T-helper 1 cell treated with Interleukin-12 subunit alpha and Interleukin-12 subunit beta and Interleukin-4 antibody, amounts not matched to agents 30 μg/mL and 1 μg/mL, for 36 hours (primary cell): ENCODE results near the gene CSHL1.
"Not testable (repeated sequence)": the region's sequence is repeated elsewhere in the genome, so short reads cannot be mapped to it uniquely, and the experiment has no call there.

Experiments
- H3K27ac Mint-ChIP-seq: one replicate; pipeline ENCODE4 v1.8.0; 2021; ENCODE audit warnings: mild to moderate bottlenecking, mixed read lengths
- H3K27me3 Mint-ChIP-seq: one replicate; pipeline ENCODE4 v1.8.0; 2021; ENCODE audit warnings: low read depth, mixed read lengths
- H3K36me3 Mint-ChIP-seq: one replicate; pipeline ENCODE4 v1.8.0; 2021; ENCODE audit warnings: low read depth, mixed read lengths
- H3K4me1 Mint-ChIP-seq: one replicate; pipeline ENCODE4 v1.8.0; 2021; ENCODE audit warnings: low read depth, mixed read lengths
- H3K4me3 Mint-ChIP-seq: one replicate; pipeline ENCODE4 v1.8.0; 2021; ENCODE audit warnings: mild to moderate bottlenecking, moderate library complexity, mixed read lengths
- H3K9me3 Mint-ChIP-seq: one replicate; pipeline ENCODE4 v1.8.0; 2021; ENCODE audit warnings: mixed read lengths

Gene CSHL1

GRCh38 chr17:63931981-63932561 lies 21.0 kb upstream of the CSHL1 start, which contains the start of gene CD79B:
Gene CD79B (minus strand): TSS chr17:63932331. CDS start chr17:63932261, 70 bp downstream.
- Mint-ChIP-seq H3K9me3 (no peaks in the 10 kb centered on the region), H3K4me1 (peaks cover 12% of the 10 kb centered on the region), H3K27me3 (peaks cover 4% of the 10 kb centered on the region), H3K4me3 (peak within 1 kb of the TSS; percentile 94), H3K27ac (peak within 1 kb of the TSS; percentile 91), H3K36me3 (peaks cover 12% of the 10 kb centered on the region)

GRCh38 chr17:63930951-63931575 lies 20.0 kb upstream of the CSHL1 start:
- H3K36me3 Mint-ChIP-seq = peaks cover 12% of the 10 kb centered on the region
- no peaks in the 10 kb centered on the region for H3K9me3 Mint-ChIP-seq
- H3K4me1 Mint-ChIP-seq = peaks cover 12% of the 10 kb centered on the region
- H3K4me3 Mint-ChIP-seq = peak overlapping the region; percentile 94
- H3K27me3 Mint-ChIP-seq = peaks cover 2% of the 10 kb centered on the region
- peak overlapping the region; percentile 81 for H3K27ac Mint-ChIP-seq

GRCh38 chr17:63929860-63930766 lies 19.1 kb upstream of the CSHL1 start:
- Mint-ChIP-seq H3K27ac (peak overlapping the region; percentile 81), H3K4me3 (peak overlapping the region; percentile 94), H3K27me3 (no peaks in the 10 kb centered on the region), H3K36me3 (peaks cover 12% of the 10 kb centered on the region), H3K9me3 (no peaks in the 10 kb centered on the region), H3K4me1 (peaks cover 12% of the 10 kb centered on the region)

GRCh38 chr17:63928966-63929695 lies 18.1 kb upstream of the CSHL1 start:
- Mint-ChIP-seq H3K27ac (peak overlapping the region; percentile 68), H3K9me3 (no peaks in the 10 kb centered on the region), H3K4me3 (no peak overlapping the region), H3K36me3 (peaks cover 12% of the 10 kb centered on the region), H3K4me1 (peaks cover 12% of the 10 kb centered on the region), H3K27me3 (no peaks in the 10 kb centered on the region)

GRCh38 chr17:63928172-63928666 lies 17.2 kb upstream of the CSHL1 start:
- no peak overlapping the region for H3K4me3 Mint-ChIP-seq
- H3K4me1 Mint-ChIP-seq = peaks cover 12% of the 10 kb centered on the region
- H3K36me3 Mint-ChIP-seq = peaks cover 12% of the 10 kb centered on the region
- no peaks in the 10 kb centered on the region for H3K9me3 Mint-ChIP-seq
- H3K27me3 Mint-ChIP-seq = no peaks in the 10 kb centered on the region
- no peak overlapping the region for H3K27ac Mint-ChIP-seq

- H3K4me1 Mint-ChIP-seq = peaks cover 12% of the 10 kb centered on the region
- no peak overlapping the region for H3K4me3 Mint-ChIP-seq
- H3K27ac Mint-ChIP-seq = no peak overlapping the region
- no peaks in the 10 kb centered on the region for H3K9me3 Mint-ChIP-seq
- peaks cover 12% of the 10 kb centered on the region for H3K36me3 Mint-ChIP-seq
- no peaks in the 10 kb centered on the region for H3K27me3 Mint-ChIP-seq
Measured at GRCh38 chr17:63927464-63928171, 16.6 kb upstream of the CSHL1 start.

- Mint-ChIP-seq H3K27ac (no peak overlapping the region), H3K9me3 (no peaks in the 10 kb centered on the region), H3K4me3 (no peak overlapping the region), H3K4me1 (peaks cover 5% of the 10 kb centered on the region), H3K27me3 (no peaks in the 10 kb centered on the region), H3K36me3 (peaks cover 12% of the 10 kb centered on the region)
Measured at GRCh38 chr17:63926164-63926563, 15.1 kb upstream of the CSHL1 start.

- Mint-ChIP-seq H3K9me3 (no peaks in the 10 kb centered on the region), H3K27me3 (no peaks in the 10 kb centered on the region), H3K27ac (no peak overlapping the region), H3K4me1 (peaks cover under 1% of the 10 kb centered on the region), H3K4me3 (no peak overlapping the region), H3K36me3 (peaks cover 9% of the 10 kb centered on the region)
Measured at GRCh38 chr17:63925615-63926014, 14.6 kb upstream of the CSHL1 start.

- H3K4me3 Mint-ChIP-seq, H3K9me3 Mint-ChIP-seq, H3K27me3 Mint-ChIP-seq, H3K4me1 Mint-ChIP-seq, H3K27ac Mint-ChIP-seq, H3K36me3 Mint-ChIP-seq: not testable (repeated sequence)
Measured at GRCh38 chr17:63922402-63922801, 11.3 kb upstream of the CSHL1 start.

- H3K27me3 Mint-ChIP-seq = peaks cover 12% of the 10 kb centered on the region
- H3K4me3 Mint-ChIP-seq, H3K27ac Mint-ChIP-seq, H3K36me3 Mint-ChIP-seq, H3K9me3 Mint-ChIP-seq: not testable (repeated sequence)
- H3K4me1 Mint-ChIP-seq = peaks cover 11% of the 10 kb centered on the region
Measured at GRCh38 chr17:63920779-63921178, 9.7 kb upstream of the CSHL1 start.

GRCh38 chr17:63920050-63920449 lies 9.0 kb upstream of the CSHL1 start:
- not testable (repeated sequence) for H3K4me3 Mint-ChIP-seq, H3K9me3 Mint-ChIP-seq, H3K36me3 Mint-ChIP-seq, H3K27ac Mint-ChIP-seq
- Mint-ChIP-seq H3K27me3 (peaks cover 16% of the 10 kb centered on the region), H3K4me1 (peaks cover 11% of the 10 kb centered on the region)

GRCh38 chr17:63919311-63919723 lies 8.3 kb upstream of the CSHL1 start:
- H3K9me3 Mint-ChIP-seq = no peaks in the 10 kb centered on the region
- H3K4me1 Mint-ChIP-seq = peaks cover 11% of the 10 kb centered on the region
- no peaks in the 10 kb centered on the region for H3K36me3 Mint-ChIP-seq
- no peak overlapping the region for H3K4me3 Mint-ChIP-seq
- no peak overlapping the region for H3K27ac Mint-ChIP-seq
- peaks cover 16% of the 10 kb centered on the region for H3K27me3 Mint-ChIP-seq

- Mint-ChIP-seq H3K27me3 (peaks cover 16% of the 10 kb centered on the region), H3K4me1 (peaks cover 11% of the 10 kb centered on the region)
- H3K9me3 Mint-ChIP-seq, H3K36me3 Mint-ChIP-seq, H3K4me3 Mint-ChIP-seq, H3K27ac Mint-ChIP-seq: not testable (repeated sequence)
Measured at GRCh38 chr17:63918789-63919305, 7.8 kb upstream of the CSHL1 start, which contains the start of gene GH1. Gene GH1 (minus strand): TSS chr17:63918839. CDS start chr17:63918776, 63 bp downstream.
